Left hindlimb (tissue), 1 donor: ENCODE data around the gene INPP5B.
"Not testable (repeated sequence)": the region's sequence is repeated elsewhere in the genome, so short reads cannot be mapped to it uniquely, and the experiment has no call there.

Experiments
- DNase-seq: peaks from one replicate; pipeline ENCODE4 v3.0.0-alpha.2; 2018

The INPP5B gene

DNA sequence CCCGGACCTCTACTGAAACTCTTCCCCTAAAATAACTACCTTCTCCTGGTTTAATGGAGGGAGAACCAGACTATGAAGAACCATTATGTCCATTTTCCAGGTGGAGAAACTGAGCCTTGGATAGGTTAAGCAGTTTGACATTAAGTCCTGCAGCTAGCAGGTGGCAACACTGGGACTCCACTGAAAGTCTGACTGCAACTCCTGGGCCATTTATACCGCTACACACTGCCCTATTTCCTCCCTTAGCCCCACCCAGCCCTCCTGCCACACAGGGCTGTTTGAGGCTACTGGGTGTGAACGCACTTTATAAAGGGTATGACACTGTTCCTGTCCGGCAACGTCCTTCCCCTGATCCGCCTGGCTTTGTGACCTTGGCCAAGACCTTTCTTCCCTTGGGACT lies 511 bp upstream of the INPP5B start:
- no peak for DNase-seq

DNA sequence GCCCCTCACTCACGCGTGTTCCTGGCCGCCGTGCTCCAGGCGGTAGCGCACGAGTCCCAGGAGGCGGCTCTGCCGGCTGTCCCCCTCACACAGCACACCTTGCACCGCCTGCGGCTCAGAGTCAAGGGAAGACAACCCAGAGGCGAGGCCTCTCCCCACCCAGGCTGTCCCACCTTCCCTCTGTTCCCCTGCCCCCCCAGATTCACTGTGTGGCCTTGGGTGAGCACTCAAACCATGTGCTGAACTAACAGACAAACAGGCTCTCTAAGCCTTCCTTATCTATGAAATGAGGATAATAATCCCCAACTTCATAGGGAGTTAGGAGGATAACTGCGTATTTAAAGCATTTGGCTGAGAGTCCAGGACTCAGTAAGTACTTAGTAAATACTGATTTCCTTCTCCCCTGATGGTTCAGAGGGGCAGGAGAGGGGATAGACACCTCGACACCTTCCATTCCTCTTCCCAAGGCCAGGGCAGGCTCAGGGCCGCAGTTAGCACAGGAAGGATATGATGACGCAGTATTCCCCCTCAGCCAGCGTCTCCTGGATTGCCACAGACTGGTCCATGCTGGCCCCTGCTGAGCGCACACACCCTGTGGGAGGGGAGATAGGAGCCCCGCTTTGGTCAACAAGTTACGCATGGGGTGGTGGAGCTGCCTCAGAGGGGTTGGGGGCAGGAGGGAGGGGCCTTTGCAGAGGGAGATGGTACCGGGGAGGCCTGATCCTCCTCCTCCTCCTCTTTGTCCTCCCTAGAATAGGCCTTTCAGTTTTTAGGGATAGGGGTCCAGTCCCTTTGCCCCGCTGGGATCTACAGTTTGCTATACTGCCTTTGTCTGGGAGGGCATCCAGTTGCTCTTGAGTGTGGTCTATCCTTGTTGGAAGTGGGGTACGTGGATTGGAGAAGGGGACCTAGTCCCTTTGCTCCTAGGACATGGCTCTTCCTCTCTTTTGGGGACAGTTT lies 830 bp downstream of the INPP5B start:
- peak; percentile 54 for DNase-seq

DNA sequence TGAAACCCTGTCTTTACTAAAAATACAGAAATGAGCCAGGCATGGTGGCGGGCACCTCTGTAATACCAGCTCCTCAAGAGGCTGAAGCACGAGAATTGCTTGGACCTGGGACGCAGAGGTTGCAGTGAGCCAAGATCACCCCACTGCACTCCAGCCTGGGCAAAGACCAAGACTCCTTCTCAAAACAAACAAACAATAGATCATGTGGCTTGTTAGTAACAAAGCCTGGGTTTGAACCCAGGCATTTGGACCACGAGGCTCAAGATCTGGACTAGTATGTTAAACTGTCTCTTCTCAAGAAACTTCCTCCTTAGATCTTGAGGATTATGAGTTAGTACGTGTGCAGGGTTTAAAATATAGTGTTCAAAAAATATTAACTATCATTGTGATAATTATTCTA lies 1.6 kb downstream of the INPP5B start:
- DNase-seq: no peak

DNA sequence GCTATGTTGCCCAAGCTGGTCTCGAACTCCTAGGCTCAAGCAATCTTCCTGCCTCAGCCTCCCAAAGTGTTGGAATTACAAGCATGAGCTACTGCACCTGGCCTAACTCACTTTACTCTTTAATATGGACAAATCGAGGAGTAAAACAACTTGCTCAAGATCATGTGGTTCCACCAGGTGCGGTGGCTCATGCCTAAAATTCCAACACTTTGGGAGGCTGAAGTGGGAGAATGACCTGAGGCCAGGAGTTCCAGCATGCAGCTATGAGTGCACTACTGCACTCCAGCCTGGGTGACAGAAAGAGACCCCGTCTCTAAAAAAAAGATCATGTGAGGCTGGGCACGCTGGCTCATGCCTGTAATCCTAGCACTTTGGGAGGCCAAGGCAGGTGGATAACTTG lies 2.0 kb downstream of the INPP5B start:
- no peak for DNase-seq

DNA sequence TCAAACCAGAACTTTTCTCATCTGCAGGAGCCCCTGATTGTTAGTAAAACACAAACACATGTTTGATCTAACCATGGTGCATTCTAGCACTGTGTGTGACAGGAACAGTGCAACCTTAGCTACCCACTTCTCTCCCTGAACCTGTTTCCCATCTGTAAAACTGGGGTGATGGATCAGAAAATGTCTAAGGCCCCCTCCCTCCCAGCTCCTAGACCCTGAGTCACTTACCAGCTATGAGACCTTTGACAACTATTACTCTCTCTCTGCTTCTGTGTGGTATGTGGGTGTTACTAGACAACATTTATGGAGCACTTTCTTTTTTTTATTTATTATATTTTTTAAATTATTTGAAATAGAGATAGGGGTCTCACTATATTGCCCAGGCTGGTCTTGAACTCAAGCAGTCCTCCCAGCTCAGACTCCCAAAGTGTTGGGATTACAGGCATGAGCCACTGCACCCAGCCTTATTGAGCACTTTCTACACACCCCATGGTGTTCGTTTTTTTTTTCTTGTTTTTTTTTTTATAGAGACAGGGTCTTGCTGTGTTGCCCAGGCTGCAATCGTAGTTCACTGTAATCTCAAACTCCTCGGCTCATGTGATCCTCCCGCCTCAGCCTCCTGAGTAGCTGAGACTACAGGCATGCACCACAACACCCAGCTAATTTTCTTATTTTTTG lies 2.6 kb downstream of the INPP5B start:
- no peak for DNase-seq

DNA sequence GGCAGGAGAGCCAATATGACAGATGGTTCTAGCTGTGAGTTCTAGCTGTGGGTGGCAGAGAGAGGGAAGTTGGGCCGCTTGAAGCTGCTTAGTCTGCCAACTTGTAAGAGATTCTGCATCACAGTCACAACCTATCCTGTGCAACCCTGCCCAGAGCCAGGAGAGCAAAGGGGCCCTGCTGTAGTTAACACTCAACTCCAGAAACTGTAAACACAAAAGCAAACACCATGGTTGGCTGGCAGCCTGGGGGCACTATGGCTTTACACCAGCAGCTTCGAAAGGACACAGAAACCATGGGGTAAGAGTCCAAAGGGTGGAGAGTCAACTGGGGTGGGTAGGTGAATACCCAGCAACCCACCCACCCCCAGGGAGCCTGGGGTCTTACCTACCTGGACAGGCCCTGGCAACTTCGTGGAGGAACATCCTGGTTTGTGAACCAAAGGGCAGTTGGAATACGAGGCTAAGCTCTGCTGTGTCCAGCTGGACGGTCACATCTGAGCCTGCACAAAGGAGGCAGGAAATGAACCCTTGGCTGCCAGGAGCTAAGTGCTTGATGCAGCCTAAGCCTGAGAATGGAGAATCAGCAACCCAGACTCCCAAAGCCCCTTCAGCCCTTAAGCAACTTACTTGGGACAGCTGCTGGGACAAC lies 6.4 kb downstream of the INPP5B start:
- no peak for DNase-seq

DNA sequence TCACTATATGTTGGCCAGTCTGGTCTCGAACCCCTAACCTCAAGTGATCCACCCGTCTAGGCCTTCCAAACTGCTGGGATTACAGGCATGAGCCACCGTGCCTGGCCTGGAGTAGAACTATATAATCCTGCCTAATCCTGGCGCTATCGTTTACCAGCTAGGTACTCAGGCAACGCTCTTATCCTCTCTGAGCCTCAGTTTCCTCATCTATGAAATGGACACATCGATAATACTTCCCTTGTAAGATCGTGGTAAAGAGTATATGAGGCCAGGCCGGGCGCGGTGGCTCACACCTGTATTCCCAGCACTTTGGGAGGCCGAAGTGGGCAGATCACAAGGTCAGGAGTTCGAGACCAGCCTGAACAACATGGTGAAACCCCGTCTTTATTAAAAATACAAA lies 10.1 kb downstream of the INPP5B start:
- DNase-seq: not testable (repeated sequence)

DNA sequence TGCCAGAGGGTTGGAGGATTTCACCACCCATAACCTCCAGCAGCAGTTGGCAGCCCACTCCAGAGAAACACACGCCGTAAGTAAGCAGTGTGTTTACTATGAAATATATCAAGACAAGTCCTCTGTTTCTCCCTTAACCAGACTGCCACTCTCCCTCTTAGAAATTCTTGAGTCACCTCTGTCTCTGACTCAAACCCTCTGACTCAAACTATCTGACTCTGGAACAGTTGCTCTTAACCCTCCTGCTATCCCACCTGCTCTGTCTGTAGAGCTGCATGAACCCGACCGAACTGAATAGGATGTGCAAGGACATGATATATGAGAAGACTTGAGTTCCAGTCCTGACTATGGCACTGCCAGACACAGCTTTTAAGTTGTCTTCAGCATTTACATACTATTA lies 14.1 kb downstream of the INPP5B start:
- DNase-seq: no peak

DNA sequence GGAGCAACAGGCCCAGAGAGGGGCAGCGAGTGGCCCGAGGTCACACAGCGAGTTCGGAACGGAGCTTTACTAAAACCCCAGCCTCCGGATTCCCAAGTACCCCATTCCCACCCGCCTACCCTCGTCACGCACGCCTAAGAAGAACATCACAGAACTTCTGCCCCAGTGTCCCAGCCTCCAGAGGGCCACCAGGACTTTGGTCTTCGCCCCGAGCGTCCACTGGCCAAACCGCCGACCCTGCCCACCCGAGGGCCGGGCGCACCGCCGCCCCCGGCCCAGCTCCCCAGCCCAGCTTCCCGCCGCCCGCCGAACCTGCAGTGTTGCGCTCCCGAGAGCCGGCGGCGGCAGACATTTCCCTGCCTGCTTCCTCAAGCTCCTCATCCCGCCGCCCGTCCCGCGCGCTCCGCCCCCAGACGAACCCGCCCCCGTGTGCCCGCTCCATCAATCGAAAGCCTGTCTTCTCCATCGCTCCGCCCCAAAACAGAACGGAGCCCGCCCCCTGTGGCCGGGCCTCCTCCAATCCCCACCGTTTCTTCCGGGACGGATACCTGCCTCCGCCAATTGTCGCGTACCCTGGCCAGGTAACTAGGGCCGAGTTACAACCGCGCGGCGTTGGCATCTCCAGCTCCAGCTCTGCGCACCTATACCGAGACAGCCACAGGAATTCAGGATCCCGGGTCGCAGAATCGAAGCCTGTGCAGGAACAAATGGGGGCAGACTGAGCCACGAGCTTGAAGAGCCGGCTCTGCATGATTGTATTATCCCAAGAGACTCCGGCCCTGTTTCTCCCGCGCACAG lies 15.3 kb downstream of the INPP5B start:
- peak; percentile 97 for DNase-seq

DNA sequence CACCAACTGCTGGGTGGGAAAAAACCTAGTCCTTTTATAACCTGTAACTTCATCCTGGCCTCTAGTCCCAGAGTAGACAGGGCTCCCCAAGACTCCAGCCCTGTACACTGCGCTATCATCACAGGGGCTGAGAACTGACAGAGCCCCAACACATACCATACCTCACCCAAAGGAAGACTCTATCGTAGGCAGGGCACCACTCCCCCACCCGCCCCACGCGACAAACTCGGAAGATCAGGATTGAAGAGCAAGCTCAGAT lies 15.8 kb downstream of the INPP5B start:
- DNase-seq: no peak

DNA sequence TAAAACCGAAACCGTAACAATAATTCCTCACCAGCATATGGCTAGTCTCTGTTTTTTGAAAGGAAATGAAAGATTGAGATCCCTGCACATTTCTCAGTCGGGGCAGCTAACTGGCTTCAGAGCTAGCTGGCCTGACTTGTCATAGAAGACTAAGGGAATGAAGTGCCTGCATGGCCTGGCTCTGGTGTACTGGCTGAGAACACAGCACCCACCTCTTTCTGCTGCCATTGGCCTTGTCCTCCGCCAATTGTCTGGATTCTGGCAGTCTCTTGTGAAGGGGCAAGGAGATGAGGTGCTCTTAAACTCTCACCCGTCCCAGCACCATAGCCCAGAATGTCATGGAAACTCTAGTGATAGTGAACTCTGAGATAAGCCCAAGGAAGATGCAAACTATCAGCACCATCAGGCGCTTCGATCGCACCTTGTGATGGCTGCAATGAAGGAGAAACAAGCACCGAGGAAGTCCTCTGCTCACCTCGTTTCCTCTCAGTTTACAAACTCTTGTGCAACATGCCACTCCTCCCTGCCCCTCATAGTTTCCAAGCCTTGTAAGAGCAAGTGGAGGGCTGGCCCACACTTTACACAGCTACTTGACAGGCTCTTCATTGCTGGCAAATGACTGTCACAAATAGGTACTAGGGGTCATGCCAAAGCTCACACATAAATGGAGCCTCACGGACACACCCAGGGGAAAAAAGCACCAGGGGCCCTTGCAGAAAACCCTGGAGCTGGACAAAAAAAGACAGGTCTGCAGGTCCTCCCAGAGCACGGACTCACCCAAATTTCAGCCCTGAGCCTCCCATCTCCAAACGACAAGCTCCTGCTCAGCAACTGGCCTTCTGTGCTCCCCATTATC lies 16.4 kb downstream of the INPP5B start:
- DNase-seq: no peak

DNA sequence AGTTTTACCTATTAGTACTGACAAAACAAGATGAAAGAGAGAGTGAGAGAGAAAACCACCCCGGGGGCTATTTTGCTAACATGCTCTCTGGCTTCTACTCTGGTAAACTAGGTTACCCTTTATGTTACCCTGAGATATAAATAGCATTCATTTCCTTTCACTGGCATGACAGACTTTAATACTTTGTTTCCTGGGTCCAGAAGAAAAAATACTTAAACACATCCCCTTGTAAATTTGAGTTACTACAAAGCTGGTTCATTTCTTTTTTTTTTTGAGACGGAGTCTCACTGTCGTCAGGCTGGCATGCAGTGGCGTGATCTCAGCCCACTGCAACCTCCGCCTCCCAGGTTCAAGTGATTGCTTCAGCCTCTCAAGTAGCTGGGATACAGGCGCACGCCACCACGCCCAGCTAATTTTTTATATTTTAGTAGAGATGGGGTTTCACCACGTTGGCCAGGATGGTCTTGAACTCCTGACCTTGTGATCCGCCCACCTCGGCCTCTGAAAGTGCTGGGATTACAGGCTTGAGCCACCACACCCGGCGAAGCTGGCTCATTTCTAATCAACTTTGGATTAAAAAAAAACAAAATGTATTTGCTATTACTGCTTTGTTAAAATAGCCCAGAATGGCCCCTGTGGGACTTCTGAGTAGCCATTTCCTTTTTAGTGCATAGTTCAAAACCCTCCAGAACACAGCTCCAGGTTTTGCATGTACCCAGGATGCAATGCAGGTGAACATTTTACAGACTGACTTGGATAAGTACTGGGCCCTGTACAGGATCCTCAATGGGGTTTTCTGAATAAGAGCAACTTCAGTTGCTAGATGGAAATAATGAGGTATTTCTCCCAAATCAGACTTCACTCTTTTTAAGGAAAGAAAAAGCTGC lies 20.6 kb downstream of the INPP5B start:
- DNase-seq: no peak

DNA sequence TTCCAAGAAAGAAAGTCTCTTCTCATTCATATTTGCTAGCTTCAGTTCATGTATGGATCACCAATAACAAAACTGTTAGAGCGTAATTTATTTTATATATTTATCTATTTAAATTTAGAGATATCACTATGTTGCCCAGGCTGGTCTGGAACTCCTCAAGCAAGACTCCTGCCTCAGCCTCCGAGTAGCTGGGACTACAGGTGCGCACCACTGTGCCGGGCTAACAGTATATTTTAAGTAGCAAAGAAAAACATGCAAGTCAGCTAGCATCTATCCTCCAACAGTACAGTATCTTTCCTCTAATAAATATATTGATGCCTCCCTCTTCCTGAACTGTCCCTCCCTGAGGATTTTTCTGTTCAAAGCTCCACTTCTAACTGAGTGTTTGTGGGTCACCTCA lies 21.5 kb downstream of the INPP5B start:
- no peak for DNase-seq

DNA sequence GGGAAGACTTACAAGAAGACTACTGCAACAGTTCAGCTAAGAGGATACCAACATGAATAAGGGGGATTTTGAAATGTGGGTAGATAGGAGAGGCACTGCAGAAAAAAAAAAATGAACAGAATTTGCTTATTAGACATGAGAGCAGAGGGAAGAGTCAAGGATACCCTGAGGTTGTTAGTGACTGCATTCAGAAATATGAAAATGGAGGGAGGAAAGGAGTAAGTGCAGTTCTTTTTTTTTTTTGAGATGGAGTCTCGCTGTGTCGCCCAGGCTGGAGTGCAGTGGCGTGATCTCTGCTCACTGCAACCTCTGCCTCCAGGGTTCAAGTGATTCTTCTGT lies 23.3 kb downstream of the INPP5B start:
- DNase-seq: no peak

DNA sequence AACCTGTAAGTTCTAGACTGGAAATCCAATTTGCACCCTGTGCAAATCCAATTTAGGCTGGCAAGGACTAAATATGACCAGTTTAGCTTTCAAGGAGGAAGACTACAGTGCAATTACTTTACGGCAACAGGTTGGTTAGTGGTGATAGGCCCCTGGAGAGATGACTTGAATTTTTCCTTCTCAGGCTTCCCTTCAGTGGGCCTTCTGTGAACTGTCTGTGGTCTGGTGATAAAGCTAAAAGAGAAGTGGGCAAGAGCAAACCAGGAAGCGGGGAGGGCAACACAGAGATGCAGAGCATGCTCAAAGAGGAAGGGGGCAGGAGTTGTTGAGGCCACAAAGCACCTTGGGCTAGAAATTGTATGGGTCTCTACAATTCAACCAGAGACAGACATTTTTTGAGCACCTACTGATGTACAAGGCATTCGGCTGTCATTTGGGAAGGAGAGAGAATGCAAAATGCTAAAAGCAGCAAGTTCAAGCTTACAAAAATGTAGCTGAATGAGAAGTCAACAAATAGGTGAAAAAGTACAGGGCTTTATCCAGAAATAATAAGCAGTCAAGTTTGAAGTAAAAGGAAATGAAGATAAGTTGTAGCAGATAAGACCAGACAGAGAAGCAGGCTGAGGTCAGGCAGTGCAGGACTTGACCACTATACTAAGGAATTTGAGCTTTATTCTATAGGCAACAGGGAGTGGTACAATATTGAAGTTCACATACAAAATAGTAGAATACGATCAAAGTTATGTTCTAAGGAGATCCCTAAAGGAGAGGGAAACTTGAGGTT lies 23.9 kb downstream of the INPP5B start:
- no peak for DNase-seq

DNA sequence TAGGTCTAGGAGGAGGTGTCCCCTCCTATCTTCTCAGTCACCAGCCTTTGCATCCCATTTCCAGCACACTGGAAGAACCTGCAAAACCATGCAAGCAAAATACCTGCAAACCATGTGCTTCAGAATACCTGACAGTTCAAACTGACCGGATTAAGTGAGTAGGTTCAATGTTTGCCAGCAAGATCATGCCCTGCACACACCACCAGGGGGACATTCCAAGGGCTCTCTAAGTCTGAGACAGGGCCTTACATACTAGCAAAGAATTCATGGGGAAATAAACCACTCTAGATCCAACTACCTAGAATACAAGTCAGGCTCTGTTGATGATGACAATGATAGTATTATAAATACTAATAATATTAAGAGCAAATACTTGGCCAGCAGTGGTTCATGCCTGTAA lies 27.6 kb downstream of the INPP5B start:
- no peak for DNase-seq

DNA sequence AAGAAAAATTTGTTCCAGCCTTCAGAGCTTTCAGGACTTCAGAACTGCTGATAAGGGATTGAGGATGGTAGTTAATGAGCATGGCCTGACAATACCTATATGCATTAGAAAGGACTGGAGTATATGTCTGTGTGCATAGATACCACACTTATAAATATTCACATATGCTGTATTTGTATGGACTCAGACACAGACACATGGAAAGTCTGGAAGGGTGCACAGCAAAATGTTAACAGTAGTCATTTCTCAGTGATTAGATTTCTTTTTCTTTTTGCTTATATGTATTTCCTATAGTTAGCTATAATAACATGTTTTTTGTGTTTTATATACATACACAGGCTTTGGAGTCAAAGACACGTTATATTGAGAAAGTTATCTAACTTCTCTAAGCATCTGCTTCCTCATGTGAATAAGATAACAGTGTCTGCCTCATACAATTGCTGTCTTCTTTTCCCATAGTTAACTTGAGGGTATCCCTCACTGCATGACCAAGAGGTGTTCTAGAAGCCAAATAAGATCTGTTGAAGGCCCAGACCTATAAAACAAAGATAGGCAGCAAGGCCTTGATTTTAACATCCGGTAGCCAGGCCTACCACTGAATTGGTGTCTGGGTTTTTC lies 31.3 kb downstream of the INPP5B start:
- no peak for DNase-seq

DNA sequence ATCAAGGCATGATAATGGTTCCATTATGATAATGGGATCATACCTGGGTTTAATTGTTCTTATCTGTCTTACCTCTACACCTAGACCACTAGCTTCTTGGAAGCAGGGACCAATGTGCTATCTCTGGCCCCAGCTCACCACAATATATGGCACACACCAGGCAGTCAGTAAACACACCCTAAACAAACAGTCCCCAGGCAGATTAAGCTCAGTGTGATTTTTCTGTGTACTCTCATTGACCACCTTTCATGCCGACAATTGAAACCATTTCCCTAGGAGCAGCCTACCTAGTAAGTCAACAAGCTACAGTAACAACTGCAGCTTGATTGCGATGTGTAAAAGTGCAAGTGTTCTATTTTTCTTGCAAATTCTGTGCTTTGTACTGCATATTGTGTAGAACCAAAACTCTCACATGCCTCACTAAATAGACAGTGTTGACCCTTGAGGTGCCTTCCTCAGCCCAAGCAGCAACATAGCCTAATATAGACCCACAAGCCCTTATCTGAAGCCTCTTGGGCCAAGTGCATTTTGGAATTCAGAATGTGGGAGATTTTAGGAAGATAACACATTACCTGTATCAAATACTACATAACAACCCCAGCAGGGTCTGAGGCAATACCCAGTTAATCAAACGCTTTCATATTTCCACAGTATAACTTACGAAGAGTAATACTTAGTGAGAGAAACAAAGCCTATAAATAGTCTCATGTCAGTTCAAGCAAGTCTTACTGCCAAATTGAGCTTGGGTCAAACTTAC lies 32.0 kb downstream of the INPP5B start:
- DNase-seq: no peak

DNA sequence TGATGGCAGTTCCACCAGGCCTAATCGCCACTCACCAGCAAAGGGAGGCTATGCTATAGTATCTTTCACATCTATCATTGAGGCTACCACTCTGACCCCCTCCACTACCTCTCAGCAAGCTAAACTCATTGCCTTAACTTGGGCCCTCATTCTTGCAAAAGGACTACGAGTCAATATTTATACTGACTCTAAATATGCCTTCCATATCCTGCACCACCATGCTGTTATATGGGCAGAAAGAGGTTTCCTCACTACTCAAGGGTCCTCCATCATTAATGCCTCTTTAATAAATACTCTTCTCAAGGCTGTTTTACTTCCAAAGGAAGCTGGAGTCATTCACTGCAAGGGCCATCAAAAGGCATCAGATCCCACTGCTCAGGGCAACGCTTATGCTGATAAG lies 35.4 kb downstream of the INPP5B start:
- DNase-seq: not testable (repeated sequence)
